H1 (cell line): Measurements from ENCODE around the gene FAM216A.

Experiments
- CHD2 ChIP-seq: IDR thresholded peaks from 2 replicates; pipeline ENCODE4 v1.6.1; 2012; ENCODE audit warnings: low read length, improper control_type of control experiment
- CREB1 ChIP-seq: IDR thresholded peaks from 2 replicates; pipeline ENCODE4 v1.6.1; 2012; ENCODE audit warnings: inconsistent platforms
- EP300 ChIP-seq, 2 experiments: IDR thresholded peaks; 1 replicate in 1 of 2; 2 replicates in 1 of 2; pipeline ENCODE4 v1.6.1; 2011 to 2012; ENCODE audit warnings: low read depth in 2 of 2, low read length in 2 of 2, mild to moderate bottlenecking in 2 of 2, borderline replicate concordance in 1 of 2, inconsistent platforms in 1 of 2, moderate library complexity in 1 of 2
- EZH2 ChIP-seq: fragments of 200-600 bp; sonication (generic); IDR thresholded peaks from 2 replicates; pipeline ENCODE4 v1.7.1; 2012; ENCODE audit warnings: low read depth, mild to moderate bottlenecking, moderate library complexity, low read length, inconsistent platforms; ENCODE audit not compliant: severe bottlenecking
- MAFK ChIP-seq: IDR thresholded peaks from 2 replicates; pipeline ENCODE4 v1.6.1; 2012; ENCODE audit warnings: low read depth, mild to moderate bottlenecking, improper control_type of control experiment, low read length
- POLR2AphosphoS5 ChIP-seq: IDR thresholded peaks from 2 replicates; pipeline ENCODE4 v1.6.1; 2011; ENCODE audit warnings: low read depth, low read length
- RAD21 ChIP-seq, 2 experiments: IDR thresholded peaks in 1 of 2; conservative IDR thresholded peaks in 1 of 2; 2 replicates each; pipeline ENCODE4 v1.6.1; 2011; ENCODE audit warnings: low read depth in 2 of 2, low read length in 2 of 2, improper control_type of control experiment in 1 of 2, inconsistent platforms in 1 of 2, mild to moderate bottlenecking in 1 of 2, moderate library complexity in 1 of 2
- RBBP5 ChIP-seq: IDR thresholded peaks from 2 replicates; pipeline ENCODE4 v1.7.1; 2012; ENCODE audit warnings: low read depth, mild to moderate bottlenecking, inconsistent platforms, low read length, moderate library complexity, borderline replicate concordance
- SIX5 ChIP-seq: IDR thresholded peaks from 2 replicates; pipeline ENCODE4 v1.6.1; 2011; ENCODE audit warnings: mild to moderate bottlenecking, low read depth, low read length
- SP4 ChIP-seq: IDR thresholded peaks from 2 replicates; pipeline ENCODE4 v1.6.1; 2012; ENCODE audit warnings: low read length, inconsistent platforms
- SUZ12 ChIP-seq: fragments of 200-600 bp; sonication (generic); IDR thresholded peaks from 2 replicates; pipeline ENCODE4 v1.6.1; 2012; ENCODE audit warnings: mild to moderate bottlenecking, inconsistent platforms, low read length, moderate library complexity, mixed read lengths
- TAF1 ChIP-seq: IDR thresholded peaks from 2 replicates; pipeline ENCODE4 v1.6.1; 2011; ENCODE audit warnings: mild to moderate bottlenecking, low read depth, low read length
- TF ChIP-seq, protein P1 (sequence below), 3 experiments: IDR thresholded peaks; 1 replicate in 2 of 3; 2 replicates in 1 of 3; pipeline versions ENCODE4 v1.5.1 to v1.6.1; 2011; ENCODE audit warnings: low read length in 3 of 3, mild to moderate bottlenecking in 3 of 3, inconsistent platforms in 2 of 3, low read depth in 1 of 3, moderate library complexity in 1 of 3; ENCODE audit not compliant: insufficient read depth in 1 of 3; ENCODE audit errors: control extremely low read depth in 1 of 3
- TF ChIP-seq, protein P2 (sequence below): IDR thresholded peaks from 2 replicates; pipeline ENCODE4 v1.6.1; 2012; ENCODE audit warnings: inconsistent platforms

- no peak for TF ChIP-seq SIX5
- no peak for TF ChIP-seq RBBP5
- TF ChIP-seq, protein P1, sequence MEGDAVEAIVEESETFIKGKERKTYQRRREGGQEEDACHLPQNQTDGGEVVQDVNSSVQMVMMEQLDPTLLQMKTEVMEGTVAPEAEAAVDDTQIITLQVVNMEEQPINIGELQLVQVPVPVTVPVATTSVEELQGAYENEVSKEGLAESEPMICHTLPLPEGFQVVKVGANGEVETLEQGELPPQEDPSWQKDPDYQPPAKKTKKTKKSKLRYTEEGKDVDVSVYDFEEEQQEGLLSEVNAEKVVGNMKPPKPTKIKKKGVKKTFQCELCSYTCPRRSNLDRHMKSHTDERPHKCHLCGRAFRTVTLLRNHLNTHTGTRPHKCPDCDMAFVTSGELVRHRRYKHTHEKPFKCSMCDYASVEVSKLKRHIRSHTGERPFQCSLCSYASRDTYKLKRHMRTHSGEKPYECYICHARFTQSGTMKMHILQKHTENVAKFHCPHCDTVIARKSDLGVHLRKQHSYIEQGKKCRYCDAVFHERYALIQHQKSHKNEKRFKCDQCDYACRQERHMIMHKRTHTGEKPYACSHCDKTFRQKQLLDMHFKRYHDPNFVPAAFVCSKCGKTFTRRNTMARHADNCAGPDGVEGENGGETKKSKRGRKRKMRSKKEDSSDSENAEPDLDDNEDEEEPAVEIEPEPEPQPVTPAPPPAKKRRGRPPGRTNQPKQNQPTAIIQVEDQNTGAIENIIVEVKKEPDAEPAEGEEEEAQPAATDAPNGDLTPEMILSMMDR (IDR thresholded peaks at IDR 0.05; ENCODE audit: control extremely low read depth in 1 of 3, insufficient read depth in 1 of 3, low read depth in 1 of 3, low read length in 3 of 3) = no peak
- no peak for TF ChIP-seq SUZ12
- peak; percentile 94 for TF ChIP-seq SP4
- peak; percentile 77 for TF ChIP-seq TAF1
- TF ChIP-seq POLR2AphosphoS5 = no peak
- TF ChIP-seq CREB1 = peak; percentile 66; the same call in 1 of the 2 replicates
- no peak for TF ChIP-seq RAD21 (IDR thresholded peaks at IDR 0.05 in 1 of 2, conservative IDR thresholded peaks at IDR 0.05 in 1 of 2; ENCODE audit: low read depth in 2 of 2, low read length in 2 of 2)
- no peak for TF ChIP-seq EZH2
- no peak for TF ChIP-seq MAFK
- peak in 1 of 2 experiments; percentile 33; a peak in 1 of 3 replicates for TF ChIP-seq EP300 (IDR thresholded peaks at IDR 0.05; ENCODE audit: borderline replicate concordance in 1 of 2, low read depth in 2 of 2, low read length in 2 of 2)
- TF ChIP-seq, protein P2, sequence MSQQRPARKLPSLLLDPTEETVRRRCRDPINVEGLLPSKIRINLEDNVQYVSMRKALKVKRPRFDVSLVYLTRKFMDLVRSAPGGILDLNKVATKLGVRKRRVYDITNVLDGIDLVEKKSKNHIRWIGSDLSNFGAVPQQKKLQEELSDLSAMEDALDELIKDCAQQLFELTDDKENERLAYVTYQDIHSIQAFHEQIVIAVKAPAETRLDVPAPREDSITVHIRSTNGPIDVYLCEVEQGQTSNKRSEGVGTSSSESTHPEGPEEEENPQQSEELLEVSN = peak; percentile 100
- peak; percentile 91 for TF ChIP-seq CHD2
Measured at GRCh38 chr12:110501752-110502738, 33.4 kb downstream of the FAM216A start, which contains the start of the genes RAD9B and VPS29.
